ENCODE results near the gene GNAI3. TPM values are rescaled to one million over a fixed set of nuclear protein-coding genes. Genes with fewer than 3 reads are reported as not detected.

Gene GNAI3
- total and polyA plus RNA-seq, 2 of the 13 experiments (the other 11 are each of a cell fraction or from before 2014, with no cell fraction given): 4.3 to 9.0 TPM

DNA sequence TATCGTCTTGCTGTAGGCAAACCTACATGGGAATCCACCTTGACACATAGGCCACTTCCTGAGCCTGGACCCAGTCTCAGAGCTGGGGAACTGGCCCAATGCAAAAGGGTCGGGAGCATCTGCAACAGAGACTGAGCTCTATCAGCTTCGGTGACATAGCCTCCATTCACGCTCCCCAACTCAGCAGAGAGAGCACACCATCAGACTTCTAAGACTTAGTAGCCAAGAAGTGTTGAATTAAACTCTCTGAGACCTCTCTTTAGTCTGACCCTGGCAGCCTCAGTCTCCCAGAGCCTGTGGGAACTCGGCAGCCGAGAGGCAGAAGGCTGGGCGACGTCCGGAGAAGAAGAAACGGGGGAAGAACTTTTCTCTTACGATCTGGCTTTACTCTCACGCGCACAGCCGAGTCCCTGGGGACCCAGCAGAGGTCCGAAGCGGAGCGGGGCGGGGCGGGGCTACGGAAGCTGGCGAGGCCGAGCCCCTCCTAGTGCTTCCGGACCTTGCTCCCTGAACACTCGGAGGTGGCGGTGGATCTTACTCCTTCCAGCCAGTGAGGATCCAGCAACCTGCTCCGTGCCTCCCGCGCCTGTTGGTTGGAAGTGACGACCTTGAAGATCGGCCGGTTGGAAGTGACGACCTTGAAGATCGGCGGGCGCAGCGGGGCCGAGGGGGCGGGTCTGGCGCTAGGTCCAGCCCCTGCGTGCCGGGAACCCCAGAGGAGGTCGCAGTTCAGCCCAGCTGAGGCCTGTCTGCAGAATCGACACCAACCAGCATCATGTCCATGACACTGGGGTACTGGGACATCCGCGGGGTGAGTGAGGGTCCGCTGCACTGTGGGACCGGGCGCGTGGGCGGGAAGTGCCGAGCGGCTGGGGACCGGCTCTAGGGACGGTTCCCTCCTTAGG lies 107.5 kb downstream of the GNAI3 start, which contains the start of gene GSTM4 (continued):
- TF ChIP-seq, protein P1, sequence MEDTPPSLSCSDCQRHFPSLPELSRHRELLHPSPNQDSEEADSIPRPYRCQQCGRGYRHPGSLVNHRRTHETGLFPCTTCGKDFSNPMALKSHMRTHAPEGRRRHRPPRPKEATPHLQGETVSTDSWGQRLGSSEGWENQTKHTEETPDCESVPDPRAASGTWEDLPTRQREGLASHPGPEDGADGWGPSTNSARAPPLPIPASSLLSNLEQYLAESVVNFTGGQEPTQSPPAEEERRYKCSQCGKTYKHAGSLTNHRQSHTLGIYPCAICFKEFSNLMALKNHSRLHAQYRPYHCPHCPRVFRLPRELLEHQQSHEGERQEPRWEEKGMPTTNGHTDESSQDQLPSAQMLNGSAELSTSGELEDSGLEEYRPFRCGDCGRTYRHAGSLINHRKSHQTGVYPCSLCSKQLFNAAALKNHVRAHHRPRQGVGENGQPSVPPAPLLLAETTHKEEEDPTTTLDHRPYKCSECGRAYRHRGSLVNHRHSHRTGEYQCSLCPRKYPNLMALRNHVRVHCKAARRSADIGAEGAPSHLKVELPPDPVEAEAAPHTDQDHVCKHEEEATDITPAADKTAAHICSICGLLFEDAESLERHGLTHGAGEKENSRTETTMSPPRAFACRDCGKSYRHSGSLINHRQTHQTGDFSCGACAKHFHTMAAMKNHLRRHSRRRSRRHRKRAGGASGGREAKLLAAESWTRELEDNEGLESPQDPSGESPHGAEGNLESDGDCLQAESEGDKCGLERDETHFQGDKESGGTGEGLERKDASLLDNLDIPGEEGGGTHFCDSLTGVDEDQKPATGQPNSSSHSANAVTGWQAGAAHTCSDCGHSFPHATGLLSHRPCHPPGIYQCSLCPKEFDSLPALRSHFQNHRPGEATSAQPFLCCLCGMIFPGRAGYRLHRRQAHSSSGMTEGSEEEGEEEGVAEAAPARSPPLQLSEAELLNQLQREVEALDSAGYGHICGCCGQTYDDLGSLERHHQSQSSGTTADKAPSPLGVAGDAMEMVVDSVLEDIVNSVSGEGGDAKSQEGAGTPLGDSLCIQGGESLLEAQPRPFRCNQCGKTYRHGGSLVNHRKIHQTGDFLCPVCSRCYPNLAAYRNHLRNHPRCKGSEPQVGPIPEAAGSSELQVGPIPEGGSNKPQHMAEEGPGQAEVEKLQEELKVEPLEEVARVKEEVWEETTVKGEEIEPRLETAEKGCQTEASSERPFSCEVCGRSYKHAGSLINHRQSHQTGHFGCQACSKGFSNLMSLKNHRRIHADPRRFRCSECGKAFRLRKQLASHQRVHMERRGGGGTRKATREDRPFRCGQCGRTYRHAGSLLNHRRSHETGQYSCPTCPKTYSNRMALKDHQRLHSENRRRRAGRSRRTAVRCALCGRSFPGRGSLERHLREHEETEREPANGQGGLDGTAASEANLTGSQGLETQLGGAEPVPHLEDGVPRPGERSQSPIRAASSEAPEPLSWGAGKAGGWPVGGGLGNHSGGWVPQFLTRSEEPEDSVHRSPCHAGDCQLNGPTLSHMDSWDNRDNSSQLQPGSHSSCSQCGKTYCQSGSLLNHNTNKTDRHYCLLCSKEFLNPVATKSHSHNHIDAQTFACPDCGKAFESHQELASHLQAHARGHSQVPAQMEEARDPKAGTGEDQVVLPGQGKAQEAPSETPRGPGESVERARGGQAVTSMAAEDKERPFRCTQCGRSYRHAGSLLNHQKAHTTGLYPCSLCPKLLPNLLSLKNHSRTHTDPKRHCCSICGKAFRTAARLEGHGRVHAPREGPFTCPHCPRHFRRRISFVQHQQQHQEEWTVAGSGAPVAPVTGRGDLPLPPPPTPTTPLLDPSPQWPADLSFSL (CRISPR knock-in tag; IDR thresholded peaks at IDR 0.05): peak; percentile 55; the same call in 1 of the 2 replicates
- TF ChIP-seq, protein P2, sequence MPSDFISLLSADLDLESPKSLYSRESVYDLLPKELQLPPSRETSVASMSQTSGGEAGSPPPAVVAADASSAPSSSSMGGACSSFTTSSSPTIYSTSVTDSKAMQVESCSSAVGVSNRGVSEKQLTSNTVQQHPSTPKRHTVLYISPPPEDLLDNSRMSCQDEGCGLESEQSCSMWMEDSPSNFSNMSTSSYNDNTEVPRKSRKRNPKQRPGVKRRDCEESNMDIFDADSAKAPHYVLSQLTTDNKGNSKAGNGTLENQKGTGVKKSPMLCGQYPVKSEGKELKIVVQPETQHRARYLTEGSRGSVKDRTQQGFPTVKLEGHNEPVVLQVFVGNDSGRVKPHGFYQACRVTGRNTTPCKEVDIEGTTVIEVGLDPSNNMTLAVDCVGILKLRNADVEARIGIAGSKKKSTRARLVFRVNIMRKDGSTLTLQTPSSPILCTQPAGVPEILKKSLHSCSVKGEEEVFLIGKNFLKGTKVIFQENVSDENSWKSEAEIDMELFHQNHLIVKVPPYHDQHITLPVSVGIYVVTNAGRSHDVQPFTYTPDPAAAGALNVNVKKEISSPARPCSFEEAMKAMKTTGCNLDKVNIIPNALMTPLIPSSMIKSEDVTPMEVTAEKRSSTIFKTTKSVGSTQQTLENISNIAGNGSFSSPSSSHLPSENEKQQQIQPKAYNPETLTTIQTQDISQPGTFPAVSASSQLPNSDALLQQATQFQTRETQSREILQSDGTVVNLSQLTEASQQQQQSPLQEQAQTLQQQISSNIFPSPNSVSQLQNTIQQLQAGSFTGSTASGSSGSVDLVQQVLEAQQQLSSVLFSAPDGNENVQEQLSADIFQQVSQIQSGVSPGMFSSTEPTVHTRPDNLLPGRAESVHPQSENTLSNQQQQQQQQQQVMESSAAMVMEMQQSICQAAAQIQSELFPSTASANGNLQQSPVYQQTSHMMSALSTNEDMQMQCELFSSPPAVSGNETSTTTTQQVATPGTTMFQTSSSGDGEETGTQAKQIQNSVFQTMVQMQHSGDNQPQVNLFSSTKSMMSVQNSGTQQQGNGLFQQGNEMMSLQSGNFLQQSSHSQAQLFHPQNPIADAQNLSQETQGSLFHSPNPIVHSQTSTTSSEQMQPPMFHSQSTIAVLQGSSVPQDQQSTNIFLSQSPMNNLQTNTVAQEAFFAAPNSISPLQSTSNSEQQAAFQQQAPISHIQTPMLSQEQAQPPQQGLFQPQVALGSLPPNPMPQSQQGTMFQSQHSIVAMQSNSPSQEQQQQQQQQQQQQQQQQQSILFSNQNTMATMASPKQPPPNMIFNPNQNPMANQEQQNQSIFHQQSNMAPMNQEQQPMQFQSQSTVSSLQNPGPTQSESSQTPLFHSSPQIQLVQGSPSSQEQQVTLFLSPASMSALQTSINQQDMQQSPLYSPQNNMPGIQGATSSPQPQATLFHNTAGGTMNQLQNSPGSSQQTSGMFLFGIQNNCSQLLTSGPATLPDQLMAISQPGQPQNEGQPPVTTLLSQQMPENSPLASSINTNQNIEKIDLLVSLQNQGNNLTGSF (CRISPR knock-in tag; IDR thresholded peaks at IDR 0.05): no peak
- peak; percentile 89 to 91 for TF ChIP-seq HMGXB4 (CRISPR knock-in tag; IDR thresholded peaks at IDR 0.05; ENCODE audit: borderline replicate concordance in 1 of 2, low read depth in 1 of 2)
- TF ChIP-seq NFIC (IDR thresholded peaks at IDR 0.05; ENCODE audit: low read length): no peak
- no peak for TF ChIP-seq ZNF530 (CRISPR knock-in tag; IDR thresholded peaks at IDR 0.05; ENCODE audit: low read depth)
- peak; percentile 26; the same call in 1 of the 2 replicates for TF ChIP-seq CBFB (CRISPR knock-in tag; IDR thresholded peaks at IDR 0.05)
- no peak for TF ChIP-seq ZBTB42 (CRISPR knock-in tag; IDR thresholded peaks at IDR 0.05)
- TF ChIP-seq TBP (CRISPR knock-in tag; IDR thresholded peaks at IDR 0.05): no peak
- TF ChIP-seq, protein P3, sequence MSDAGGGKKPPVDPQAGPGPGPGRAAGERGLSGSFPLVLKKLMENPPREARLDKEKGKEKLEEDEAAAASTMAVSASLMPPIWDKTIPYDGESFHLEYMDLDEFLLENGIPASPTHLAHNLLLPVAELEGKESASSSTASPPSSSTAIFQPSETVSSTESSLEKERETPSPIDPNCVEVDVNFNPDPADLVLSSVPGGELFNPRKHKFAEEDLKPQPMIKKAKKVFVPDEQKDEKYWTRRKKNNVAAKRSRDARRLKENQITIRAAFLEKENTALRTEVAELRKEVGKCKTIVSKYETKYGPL (CRISPR knock-in tag; IDR thresholded peaks at IDR 0.05): no peak
